MCF 10A (cell line): ENCODE measurements around the gene ISG15. TPM values are rescaled to one million over a fixed set of nuclear protein-coding genes. Genes with fewer than 3 reads are reported as not detected.

Source experiments
- BruUV-seq: library from RNA; stranded (reverse); fragments of 400-500 nt; replicated peaks from 2 replicates; lab custom pipeline; 2021; lab: Mats Ljungman, UMichigan
- CTCF ChIA-PET: fragments of 300-600 bp; sonication (Branson Sonifier 250); formaldehyde crosslinking; extraction: SDS; loops from one replicate; lab custom pipeline; 2021; ENCODE audit warnings: antibody characterized with exemption, inconsistent platforms; lab: Yijun Ruan, JAX
- POLR2A ChIA-PET: fragments of 300-600, 350-650 bp; sonication (Branson Sonifier 250); formaldehyde crosslinking; extraction: SDS; loops from one replicate; lab custom pipeline; 2020; ENCODE audit warnings: antibody characterized with exemption, inconsistent platforms; lab: Yijun Ruan, JAX
- DNase-seq: peaks from one replicate; pipeline ENCODE4 v3.0.0-alpha.2; 2018; ENCODE audit not compliant: unreplicated experiment
- H3K27ac Mint-ChIP-seq: one replicate; pipeline ENCODE4 v1.8.0; 2022; ENCODE audit warnings: mild to moderate bottlenecking, low read depth, mixed read lengths; ENCODE audit not compliant: unreplicated experiment
- H3K27me3 Mint-ChIP-seq: one replicate; pipeline ENCODE4 v1.8.0; 2022; ENCODE audit warnings: mixed read lengths; ENCODE audit not compliant: insufficient read depth, unreplicated experiment
- H3K36me3 Mint-ChIP-seq: one replicate; pipeline ENCODE4 v1.8.0; 2022; ENCODE audit warnings: mild to moderate bottlenecking, moderate library complexity, mixed read lengths; ENCODE audit not compliant: insufficient read depth, unreplicated experiment
- H3K4me1 Mint-ChIP-seq: one replicate; pipeline ENCODE4 v1.8.0; 2022; ENCODE audit warnings: mixed read lengths; ENCODE audit not compliant: insufficient read depth, unreplicated experiment
- H3K4me3 Mint-ChIP-seq: one replicate; pipeline ENCODE4 v1.8.0; 2022; ENCODE audit warnings: mild to moderate bottlenecking, moderate library complexity, mixed read lengths; ENCODE audit not compliant: unreplicated experiment
- H3K9me3 Mint-ChIP-seq: one replicate; pipeline ENCODE4 v1.8.0; 2022; ENCODE audit warnings: mixed read lengths; ENCODE audit not compliant: unreplicated experiment
- CTCF ChIP-seq: fragments of 200-600 bp; IDR thresholded peaks from one replicate; pipeline ENCODE4 v1.8.0; 2022; ENCODE audit warnings: antibody characterized with exemption, mild to moderate bottlenecking; ENCODE audit not compliant: unreplicated experiment
- intact Hi-C: fragments of 100-400 bp; cut with micrococcal nuclease; formaldehyde crosslinking; loops from 2 replicates; pipeline ENCODE4 v1.14.1; 2022
- total RNA-seq: library from RNA; stranded (reverse); gene quantifications from 2 replicates; pipeline ENCODE4 v1.2.3, GENCODE V29; 2022

The ISG15 gene
- total RNA-seq, 1 experiment from 2014 or later = 7.4 TPM

GRCh38 chr1:1031659-1032235 lies 18.4 kb downstream of the ISG15 start:
- DNase-seq = no peak
- ChIA-PET CTCF (interaction anchor here (0.7 to 1.3 kb wide), 2 partner anchors 17 to 33 kb away, joined by 3 to 4 read pairs; no protein-coding TSS in a partner anchor), POLR2A (interaction anchor here (0.8 kb wide), 1 partner anchor 11 kb away, joined by 3 read pairs; no protein-coding TSS in a partner anchor)
- no peak overlapping the region for H3K27ac Mint-ChIP-seq
- H3K9me3 Mint-ChIP-seq = no peaks in the 10 kb centered on the region
- intact Hi-C loops = no loop called here
- no peaks in the 10 kb centered on the region for H3K4me1 Mint-ChIP-seq
- H3K4me3 Mint-ChIP-seq = no peak overlapping the region
- H3K36me3 Mint-ChIP-seq = peaks cover 15% of the 10 kb centered on the region
- TF ChIP-seq CTCF = no peak
- no TSS peak for BruUV-seq
- no peaks in the 10 kb centered on the region for H3K27me3 Mint-ChIP-seq

GRCh38 chr1:1032424-1032823 lies 19.1 kb downstream of the ISG15 start:
- Mint-ChIP-seq H3K4me1 (no peaks in the 10 kb centered on the region), H3K27ac (no peak overlapping the region), H3K27me3 (no peaks in the 10 kb centered on the region), H3K4me3 (no peak overlapping the region), H3K36me3 (peaks cover 15% of the 10 kb centered on the region), H3K9me3 (no peaks in the 10 kb centered on the region)
- BruUV-seq = no TSS peak
- POLR2A ChIA-PET = interaction anchor here (0.7 to 0.8 kb wide), 2 partner anchors 11 to 254 kb away, joined by 3 read pairs; no protein-coding TSS in a partner anchor
- TF ChIP-seq CTCF = no peak
- no peak for DNase-seq
- intact Hi-C loops = no loop called here
- CTCF ChIA-PET = interaction anchor here (1.1 kb wide), 1 partner anchor 33 kb away, joined by 3 read pairs; no protein-coding TSS in a partner anchor

- Mint-ChIP-seq H3K27me3 (no peaks in the 10 kb centered on the region), H3K27ac (no peak overlapping the region), H3K36me3 (peaks cover 15% of the 10 kb centered on the region), H3K4me3 (no peak overlapping the region), H3K4me1 (no peaks in the 10 kb centered on the region), H3K9me3 (no peaks in the 10 kb centered on the region)
- POLR2A ChIA-PET = interaction anchor here (0.7 kb wide), 1 partner anchor 254 kb away, joined by 3 read pairs; no protein-coding TSS in a partner anchor
- BruUV-seq = no TSS peak
- no peak for TF ChIP-seq CTCF
- intact Hi-C loops = no loop called here
- no peak for DNase-seq
- CTCF ChIA-PET = interaction anchor here (1.1 kb wide), 1 partner anchor 33 kb away, joined by 3 read pairs; no protein-coding TSS in a partner anchor
Observed at GRCh38 chr1:1033009-1033587, 19.8 kb downstream of the ISG15 start.

GRCh38 chr1:1033731-1034438 lies 20.6 kb downstream of the ISG15 start:
- CTCF ChIA-PET = no interaction called here
- TF ChIP-seq CTCF = no peak
- intact Hi-C loops = no loop called here
- Mint-ChIP-seq H3K27me3 (no peaks in the 10 kb centered on the region), H3K9me3 (no peaks in the 10 kb centered on the region), H3K4me1 (no peaks in the 10 kb centered on the region), H3K27ac (no peak overlapping the region), H3K4me3 (no peak overlapping the region), H3K36me3 (peaks cover 17% of the 10 kb centered on the region)
- DNase-seq = no peak
- POLR2A ChIA-PET = no interaction called here
- no TSS peak for BruUV-seq
